GM18511 (cell line): Measurements from ENCODE around the gene DPP8.

Source experiments
- ATAC-seq: cut with Tn5 transposase; IDR thresholded peaks from one replicate; pipeline ENCODE4 v1.9.1; 2021; ENCODE audit warnings: mild to moderate bottlenecking, moderate library complexity; ENCODE audit not compliant: unreplicated experiment

Gene DPP8

GRCh38 chr15:65431731-65432130, 85.8 kb downstream of the DPP8 start:
- ATAC-seq = no peak

GRCh38 chr15:65426216-65426853, 91.2 kb downstream of the DPP8 start:
- ATAC-seq = no peak

- ATAC-seq = no peak
Observed at GRCh38 chr15:65424683-65425082, 92.8 kb downstream of the DPP8 start.

GRCh38 chr15:65423976-65424679, 93.4 kb downstream of the DPP8 start:
- ATAC-seq = no peak

DNA sequence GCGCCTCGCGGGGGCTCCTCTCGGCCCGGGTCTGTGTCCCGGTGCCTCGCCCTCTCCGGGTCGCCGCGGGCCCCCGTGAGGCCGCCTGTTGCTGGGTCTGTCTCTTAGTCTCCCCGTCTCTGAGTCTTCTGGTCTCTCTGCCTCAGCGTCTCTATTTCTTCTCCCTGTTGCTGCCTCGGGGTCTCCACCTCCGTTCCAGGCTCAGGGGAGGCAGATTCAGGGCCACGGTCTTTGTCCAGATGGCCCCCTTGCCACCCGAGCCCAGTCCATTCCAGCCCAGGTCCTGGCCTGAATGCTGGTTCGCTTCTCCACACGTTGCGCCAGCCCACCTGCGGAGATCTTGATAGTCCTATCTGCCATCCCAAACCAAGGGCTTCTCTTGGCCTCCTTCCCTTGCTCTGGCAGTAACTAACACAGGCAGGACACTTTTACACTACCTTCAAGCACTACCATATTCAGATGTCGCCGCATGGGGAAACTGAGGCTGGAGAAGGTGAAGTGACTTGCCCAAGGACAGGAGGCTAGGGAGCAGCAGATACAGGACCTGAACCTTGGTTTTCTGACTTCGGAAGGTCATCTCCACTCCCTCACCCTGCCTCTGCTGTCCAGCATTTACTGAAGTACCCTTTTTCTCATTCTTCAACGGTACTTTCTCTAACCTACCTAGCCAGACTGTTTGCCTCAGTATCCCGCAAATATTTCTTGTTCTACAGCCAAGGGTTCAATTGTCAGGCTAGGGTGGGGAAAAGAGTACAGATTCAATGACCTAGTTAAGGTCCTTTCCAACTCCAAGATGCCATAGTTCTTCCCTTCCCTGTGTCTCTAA, 94.1 kb downstream of the DPP8 start:
- no peak for ATAC-seq

- ATAC-seq = no peak
Observed at GRCh38 chr15:65421360-65422215, 95.9 kb downstream of the DPP8 start.

- no peak for ATAC-seq
Observed at GRCh38 chr15:65420975-65421359, 96.5 kb downstream of the DPP8 start.

DNA sequence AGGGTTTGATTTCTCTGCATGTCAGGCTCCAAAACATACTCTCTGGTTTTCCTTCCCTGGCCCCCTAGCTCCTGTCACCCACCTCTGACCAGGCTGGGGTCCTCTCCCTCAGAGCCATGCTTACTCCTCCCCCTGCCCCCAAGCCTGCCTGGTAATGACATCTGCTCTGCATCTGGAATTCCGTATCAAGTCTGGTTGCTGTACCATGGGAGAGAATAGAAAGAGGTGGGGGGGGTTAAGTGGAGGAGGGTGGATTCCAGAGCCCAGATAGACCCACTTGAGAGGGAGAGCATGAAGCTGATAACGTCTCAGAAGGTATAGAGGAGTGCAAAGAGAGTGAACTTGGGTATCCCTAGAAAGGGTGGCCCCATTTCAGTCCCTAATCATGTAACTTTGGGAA, 98.9 kb downstream of the DPP8 start:
- no peak for ATAC-seq

DNA sequence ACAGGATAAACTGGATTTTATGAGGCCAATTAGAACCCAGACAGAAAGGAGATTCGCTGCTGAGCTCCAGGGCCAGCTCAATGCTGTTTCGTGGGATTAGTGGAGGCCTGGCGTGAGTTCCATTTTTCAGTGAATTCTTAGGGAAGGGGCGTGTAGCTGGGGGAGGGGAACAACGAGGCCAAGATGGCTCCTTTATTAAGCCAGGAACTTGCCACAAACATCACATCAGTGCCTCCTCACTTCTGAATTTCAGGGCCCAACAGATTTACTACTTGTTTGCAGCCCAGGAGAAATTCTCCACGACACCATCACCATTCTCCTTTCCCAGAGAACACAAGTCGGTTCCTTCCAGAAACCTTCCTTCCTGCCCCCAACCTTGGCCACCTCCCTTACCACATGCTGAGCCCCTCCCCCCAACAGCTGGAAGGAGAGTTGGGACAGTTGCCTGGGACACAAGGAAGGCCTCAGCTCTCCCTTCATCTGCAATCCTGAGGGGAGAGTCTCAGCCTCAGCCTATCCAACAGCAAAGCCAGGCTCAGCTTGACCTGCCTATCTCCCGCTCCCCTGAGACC, 100.6 kb downstream of the DPP8 start:
- no peak for ATAC-seq

- no peak for ATAC-seq
Observed at GRCh38 chr15:65414841-65415621, 102.5 kb downstream of the DPP8 start.

- no peak for ATAC-seq
Observed at GRCh38 chr15:65413760-65414144, 103.7 kb downstream of the DPP8 start.

DNA sequence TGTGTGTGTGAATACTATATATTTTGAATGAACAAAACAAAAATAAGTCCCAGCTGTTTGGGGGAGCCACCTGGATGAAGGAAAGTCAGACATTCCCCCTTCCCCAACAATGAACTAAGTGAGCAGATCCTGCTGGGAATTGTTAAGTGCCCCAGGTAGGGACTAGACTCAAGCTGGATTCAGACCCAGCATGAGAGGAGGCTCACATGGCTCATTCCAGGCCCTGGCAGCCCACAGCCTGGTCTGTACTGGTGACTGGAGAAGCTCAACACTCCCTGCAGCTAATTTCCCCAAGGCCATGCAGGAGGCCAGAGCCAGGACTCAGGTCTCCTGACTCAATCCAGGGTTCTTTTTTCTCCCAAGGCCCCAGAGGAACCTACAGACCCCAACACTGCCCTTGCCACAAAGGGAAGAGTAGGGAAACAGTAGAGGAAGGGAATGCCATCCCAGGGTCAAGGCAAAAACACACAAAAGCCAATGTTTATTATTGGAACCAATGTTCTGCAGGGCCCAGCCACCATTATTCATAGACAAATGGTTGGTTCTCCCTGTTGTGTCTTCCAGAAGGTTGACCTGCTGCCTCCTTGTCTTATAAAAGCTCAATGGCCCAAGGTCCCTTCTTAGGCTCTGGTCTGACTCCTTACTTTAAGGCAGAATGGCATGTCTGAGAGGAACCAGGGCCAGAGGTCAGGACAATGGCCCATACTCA, 104.3 kb downstream of the DPP8 start:
- no peak for ATAC-seq

DNA sequence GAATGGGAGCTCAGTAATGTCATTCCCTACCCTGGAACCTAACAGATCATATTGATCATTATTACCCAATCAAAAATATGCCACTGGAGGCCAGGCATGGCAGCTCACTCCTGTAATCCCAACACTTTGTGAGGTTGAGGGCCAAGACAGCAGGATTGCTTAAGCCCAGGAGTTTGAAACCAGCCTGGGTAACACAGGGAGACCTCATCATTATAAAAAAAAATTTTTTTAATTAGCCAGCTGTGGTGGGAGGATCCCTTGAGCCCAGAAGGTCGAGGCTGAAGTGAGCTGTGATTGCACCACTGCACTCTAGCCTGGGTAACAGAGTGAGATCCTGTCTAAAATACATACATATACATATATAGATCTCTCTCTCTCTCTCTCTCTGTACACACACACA, 104.9 kb downstream of the DPP8 start:
- ATAC-seq = no peak

DNA sequence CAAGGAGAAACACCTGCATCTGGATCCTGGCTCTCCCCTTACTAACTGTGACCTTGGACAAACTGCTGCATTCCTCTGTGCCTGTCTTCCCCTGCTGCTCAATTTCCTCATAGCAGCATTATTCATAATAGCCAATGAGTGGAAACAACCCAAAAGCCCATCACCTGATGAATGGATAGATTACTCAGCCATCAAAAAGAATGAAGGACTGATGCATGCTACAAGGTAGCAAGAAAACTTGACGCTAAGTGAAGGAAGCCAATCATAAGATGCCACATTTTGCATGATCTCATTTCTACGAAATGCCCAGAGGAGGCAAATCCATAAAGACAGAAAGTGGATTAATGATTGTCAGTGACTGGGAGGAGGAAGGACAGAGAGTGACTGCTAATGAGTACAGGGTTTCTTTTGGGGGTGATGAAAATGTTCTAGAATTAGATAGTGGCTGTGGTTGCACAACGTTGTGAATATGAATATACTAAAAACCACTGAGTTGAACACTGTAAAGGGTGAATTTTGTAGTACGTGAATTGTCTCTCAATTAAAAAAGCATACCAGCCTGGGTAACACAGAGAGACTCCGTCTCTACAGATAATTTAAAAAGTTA, 105.9 kb downstream of the DPP8 start:
- ATAC-seq = no peak

GRCh38 chr15:65410972-65411371, 106.5 kb downstream of the DPP8 start:
- ATAC-seq = no peak

DNA sequence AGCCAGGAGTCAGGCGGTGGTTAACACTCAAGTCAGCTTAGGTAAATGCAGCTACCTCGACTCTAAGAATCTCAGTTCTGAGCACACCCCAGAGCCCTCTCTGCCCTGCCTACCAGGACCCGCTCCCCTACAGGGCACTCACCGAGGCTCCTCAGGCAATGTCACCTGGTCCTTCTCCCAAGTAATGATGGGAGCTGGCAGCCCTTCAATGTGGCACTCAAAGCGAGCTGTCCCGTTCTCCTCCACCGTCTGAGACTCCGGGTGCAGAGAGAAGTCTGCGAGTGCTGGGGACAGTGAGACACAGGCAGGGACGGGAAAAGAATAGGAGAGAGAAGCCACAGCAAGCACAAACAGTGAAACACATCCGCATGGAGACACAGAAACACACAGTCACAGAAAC, 107.5 kb downstream of the DPP8 start:
- ATAC-seq = no peak

- ATAC-seq = no peak
Observed at GRCh38 chr15:65409036-65409631, 108.4 kb downstream of the DPP8 start.

DNA sequence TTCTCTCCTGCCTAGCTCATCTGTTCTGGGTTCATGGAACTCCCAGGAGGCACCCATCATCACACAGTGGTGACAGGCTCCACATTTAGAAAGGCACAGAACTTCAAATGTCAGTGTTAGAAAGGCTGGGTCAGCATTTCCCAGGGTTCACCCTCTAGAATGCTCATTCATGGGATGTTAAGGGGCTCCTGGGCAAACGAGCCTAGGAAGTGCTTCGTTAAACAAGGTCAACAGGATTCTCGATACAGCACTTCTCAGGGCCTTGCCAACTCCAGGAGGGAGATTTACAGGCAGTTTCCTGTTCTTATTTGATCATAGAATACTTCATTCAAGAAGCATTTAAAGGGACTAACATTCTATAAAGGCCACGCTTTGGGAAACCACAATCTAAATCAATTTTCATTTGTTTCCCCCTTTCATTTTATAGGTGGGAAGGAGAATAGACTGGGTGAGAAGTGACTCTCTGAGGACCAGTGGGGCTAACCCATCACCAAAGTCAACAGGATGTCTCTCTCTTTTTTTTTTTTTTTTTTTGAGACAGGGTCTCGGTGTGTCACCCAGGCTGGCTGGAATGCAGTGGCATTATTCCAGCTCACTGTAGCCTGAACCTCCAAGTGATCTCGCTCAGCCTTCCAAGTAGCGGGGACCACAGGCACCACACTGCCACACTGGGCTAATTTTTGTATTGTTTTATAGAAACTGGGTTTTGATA, 109.0 kb downstream of the DPP8 start:
- ATAC-seq = no peak
